ENCODE results near the gene CFAP99. TPM values are rescaled to one million over a fixed set of nuclear protein-coding genes. Genes with fewer than 3 reads are reported as not detected.

CFAP99 gene
- total RNA-seq, 1 donor from 2014 or later = not detected

GRCh38 chr4:2503809-2504208 lies 85.1 kb downstream of the CFAP99 start:
- Histone ChIP-seq H3K36me3 (ENCODE audit: control insufficient read depth, insufficient read depth, low read length) (peaks cover 19% of the 10 kb centered on the region), H3K4me3 (ENCODE audit: low read depth, low read length) (no peak overlapping the region), H3K27me3 (ENCODE audit: control insufficient read depth, insufficient read depth, low read length) (no peaks in the 10 kb centered on the region)
- no peak for FAIRE-seq
- DNase-seq (ENCODE audit: low read depth) = no peak
- no peak for TF ChIP-seq CTCF (IDR thresholded peaks at IDR 0.05; ENCODE audit: insufficient read depth, low read length, severe bottlenecking)

GRCh38 chr4:2507259-2507658 lies 88.5 kb downstream of the CFAP99 start:
- TF ChIP-seq CTCF (IDR thresholded peaks at IDR 0.05; ENCODE audit: insufficient read depth, low read length, severe bottlenecking) = no peak

GRCh38 chr4:2507855-2508254 lies 89.1 kb downstream of the CFAP99 start:
- FAIRE-seq (no peak), DNase-seq (ENCODE audit: low read depth) (no peak)
- H3K27me3 ChIP-seq (ENCODE audit: control insufficient read depth, insufficient read depth, low read length) = no peaks in the 10 kb centered on the region
- H3K36me3 ChIP-seq (ENCODE audit: control insufficient read depth, insufficient read depth, low read length) = peaks cover 26% of the 10 kb centered on the region
- no peak overlapping the region for H3K4me3 ChIP-seq (ENCODE audit: low read depth, low read length)
- no peak for TF ChIP-seq CTCF (IDR thresholded peaks at IDR 0.05; ENCODE audit: insufficient read depth, low read length, severe bottlenecking)

More at GRCh38 chr4:2507259-2507658, 88.5 kb downstream of the CFAP99 start:
- no peak for DNase-seq (ENCODE audit: low read depth)
- H3K27me3 ChIP-seq (ENCODE audit: control insufficient read depth, insufficient read depth, low read length) = no peaks in the 10 kb centered on the region
- peaks cover 22% of the 10 kb centered on the region for H3K36me3 ChIP-seq (ENCODE audit: control insufficient read depth, insufficient read depth, low read length)
- H3K4me3 ChIP-seq (ENCODE audit: low read depth, low read length) = no peak overlapping the region
- FAIRE-seq = no peak

GRCh38 chr4:2510351-2511259 lies 91.8 kb downstream of the CFAP99 start:
- Histone ChIP-seq H3K4me3 (ENCODE audit: low read depth, low read length) (no peak overlapping the region), H3K36me3 (ENCODE audit: control insufficient read depth, insufficient read depth, low read length) (peaks cover 39% of the 10 kb centered on the region), H3K27me3 (ENCODE audit: control insufficient read depth, insufficient read depth, low read length) (no peaks in the 10 kb centered on the region)
- peak; percentile 92 for FAIRE-seq
- no peak for DNase-seq (ENCODE audit: low read depth)
- no peak for TF ChIP-seq CTCF (IDR thresholded peaks at IDR 0.05; ENCODE audit: insufficient read depth, low read length, severe bottlenecking)

- Histone ChIP-seq H3K27me3 (ENCODE audit: control insufficient read depth, insufficient read depth, low read length) (no peaks in the 10 kb centered on the region), H3K4me3 (ENCODE audit: low read depth, low read length) (no peak overlapping the region), H3K36me3 (ENCODE audit: control insufficient read depth, insufficient read depth, low read length) (peaks cover 39% of the 10 kb centered on the region)
- DNase-seq (ENCODE audit: low read depth) (no peak), FAIRE-seq (no peak)
- no peak for TF ChIP-seq CTCF (IDR thresholded peaks at IDR 0.05; ENCODE audit: insufficient read depth, low read length, severe bottlenecking)
Measured at GRCh38 chr4:2511645-2512131, 92.9 kb downstream of the CFAP99 start.

Other genes starting within 250 kb of the CFAP99 start
- 8.4 and 9.2 TPM in 2 replicates for gene HAUS3, start 176.8 kb upstream of the CFAP99 start, total RNA-seq
- gene POLN, start 176.8 kb upstream of the CFAP99 start, total RNA-seq = 1.4 and 1.6 TPM in 2 replicates
- gene MXD4, start 156.8 kb upstream of the CFAP99 start, total RNA-seq = 10.5 and 13.2 TPM in 2 replicates
- gene ZFYVE28, start 310 bp upstream of the CFAP99 start, total RNA-seq = 1.3 and 1.8 TPM in 2 replicates
- 52.0 and 52.7 TPM in 2 replicates for gene RNF4, start 50.2 kb downstream of the CFAP99 start, total RNA-seq
- 6.6 and 7.6 TPM in 2 replicates for gene FAM193A, start 117.7 kb downstream of the CFAP99 start, total RNA-seq

Data from bronchial epithelial cell (primary cell).